Activated CD4-positive, alpha-beta T cell treated with anti-CD3 and anti-CD28 coated beads, Interleukin-2, amount 10 ng/mL, durations not matched to agents 24 days and 14 days (primary cell): Measurements from ENCODE around the gene HDAC2. TPM values are rescaled to one million over a fixed set of nuclear protein-coding genes. Genes with fewer than 3 reads are reported as not detected.
"Not testable (repeated sequence)": the region's sequence is repeated elsewhere in the genome, so short reads cannot be mapped to it uniquely, and the experiment has no call there.

Experiments used
- DNase-seq: peaks from one replicate; pipeline ENCODE4 v3.0.0; 2022
- H3K27ac Mint-ChIP-seq: one replicate; pipeline ENCODE4 v1.8.0; 2022; ENCODE audit warnings: mild to moderate bottlenecking, mixed read lengths
- H3K27me3 Mint-ChIP-seq: one replicate; pipeline ENCODE4 v1.8.0; 2022; ENCODE audit warnings: mixed read lengths
- H3K36me3 Mint-ChIP-seq: one replicate; pipeline ENCODE4 v1.8.0; 2022; ENCODE audit warnings: low read depth, mild to moderate bottlenecking, mixed read lengths
- H3K4me1 Mint-ChIP-seq: one replicate; pipeline ENCODE4 v1.8.0; 2021; ENCODE audit warnings: mixed read lengths
- H3K4me3 Mint-ChIP-seq: one replicate; pipeline ENCODE4 v1.8.0; 2022; ENCODE audit warnings: mild to moderate bottlenecking, moderate library complexity, mixed read lengths
- H3K9me3 Mint-ChIP-seq: one replicate; pipeline ENCODE4 v1.8.0; 2021; ENCODE audit warnings: mixed read lengths
- intact Hi-C: fragments of 100-400 bp; cut with micrococcal nuclease; formaldehyde crosslinking; loops from one replicate; pipeline ENCODE4 v1.15.1; 2023
- total RNA-seq: library from RNA; stranded (reverse); gene quantifications from 2 replicates; pipeline ENCODE4 v1.2.3, GENCODE V29; 2022

HDAC2 gene
- total RNA-seq, 1 donor from 2014 or later: 139 TPM

GRCh38 chr6:113921299-113921904, 49.5 kb downstream of the HDAC2 start:
- Mint-ChIP-seq H3K27ac (no peak overlapping the region), H3K4me1 (peaks cover 5% of the 10 kb centered on the region), H3K9me3 (no peaks in the 10 kb centered on the region), H3K36me3 (no peaks in the 10 kb centered on the region), H3K27me3 (peaks cover 3% of the 10 kb centered on the region), H3K4me3 (no peak overlapping the region)
- intact Hi-C loops: no loop called here
- no peak for DNase-seq

GRCh38 chr6:113920663-113921267, 50.2 kb downstream of the HDAC2 start:
- H3K4me3 Mint-ChIP-seq: no peak overlapping the region
- no peaks in the 10 kb centered on the region for H3K36me3 Mint-ChIP-seq
- H3K27me3 Mint-ChIP-seq: peaks cover 5% of the 10 kb centered on the region
- no peaks in the 10 kb centered on the region for H3K9me3 Mint-ChIP-seq
- intact Hi-C loops: no loop called here
- no peak overlapping the region for H3K27ac Mint-ChIP-seq
- H3K4me1 Mint-ChIP-seq: peaks cover 5% of the 10 kb centered on the region
- DNase-seq: no peak

GRCh38 chr6:113910285-113910684, 60.7 kb downstream of the HDAC2 start:
- H3K27ac Mint-ChIP-seq, H3K36me3 Mint-ChIP-seq, H3K9me3 Mint-ChIP-seq, intact Hi-C loops, H3K4me1 Mint-ChIP-seq, DNase-seq, H3K4me3 Mint-ChIP-seq: not testable (repeated sequence)
- peaks cover 23% of the 10 kb centered on the region for H3K27me3 Mint-ChIP-seq

- H3K27ac Mint-ChIP-seq: no peak overlapping the region
- H3K27me3 Mint-ChIP-seq: peaks cover 18% of the 10 kb centered on the region
These were observed 61.6 kb downstream of the HDAC2 start for GRCh38 chr6:113909224-113909856.

GRCh38 chr6:113908801-113909200, 62.1 kb downstream of the HDAC2 start:
- no peaks in the 10 kb centered on the region for H3K9me3 Mint-ChIP-seq
- peaks cover 16% of the 10 kb centered on the region for H3K27me3 Mint-ChIP-seq
- peaks cover 2% of the 10 kb centered on the region for H3K4me1 Mint-ChIP-seq
- DNase-seq: peak; percentile 35
- no peak overlapping the region for H3K27ac Mint-ChIP-seq
- intact Hi-C loops: loop anchor here (1.0 kb wide), 2 partner anchors 602 to 1128 kb away; no protein-coding TSS in a partner anchor
- H3K4me3 Mint-ChIP-seq: no peak overlapping the region
- no peaks in the 10 kb centered on the region for H3K36me3 Mint-ChIP-seq

More at GRCh38 chr6:113909224-113909856, 61.6 kb downstream of the HDAC2 start:
- H3K4me3 Mint-ChIP-seq: no peak overlapping the region
- H3K9me3 Mint-ChIP-seq: no peaks in the 10 kb centered on the region
- H3K36me3 Mint-ChIP-seq: no peaks in the 10 kb centered on the region
- peaks cover 2% of the 10 kb centered on the region for H3K4me1 Mint-ChIP-seq
- DNase-seq: peak; percentile 67
- intact Hi-C loops: loop anchor here (1.0 kb wide), 2 partner anchors 603 to 1129 kb away; no protein-coding TSS in a partner anchor

- Mint-ChIP-seq H3K27me3 (peaks cover 12% of the 10 kb centered on the region), H3K4me1 (peaks cover 2% of the 10 kb centered on the region), H3K9me3 (no peaks in the 10 kb centered on the region), H3K4me3 (no peak overlapping the region), H3K27ac (no peak overlapping the region), H3K36me3 (no peaks in the 10 kb centered on the region)
- intact Hi-C loops: no loop called here
- no peak for DNase-seq
These were observed 63.7 kb downstream of the HDAC2 start for GRCh38 chr6:113907102-113907815.

- Mint-ChIP-seq H3K36me3 (no peaks in the 10 kb centered on the region), H3K27ac (no peak overlapping the region), H3K4me1 (peaks cover 2% of the 10 kb centered on the region), H3K9me3 (no peaks in the 10 kb centered on the region), H3K27me3 (peaks cover 4% of the 10 kb centered on the region), H3K4me3 (no peak overlapping the region)
- intact Hi-C loops: no loop called here
- peak; percentile 17 for DNase-seq
These were observed 67.2 kb downstream of the HDAC2 start for GRCh38 chr6:113903666-113904330.

- Mint-ChIP-seq H3K4me3 (no peak overlapping the region), H3K27me3 (peaks cover 5% of the 10 kb centered on the region)
- intact Hi-C loops: no loop called here
These were observed 69.5 kb downstream of the HDAC2 start for GRCh38 chr6:113901482-113901881.

GRCh38 chr6:113894712-113895674, 76.0 kb downstream of the HDAC2 start:
- no peaks in the 10 kb centered on the region for H3K4me1 Mint-ChIP-seq
- H3K4me3 Mint-ChIP-seq: no peak overlapping the region
- DNase-seq: no peak
- H3K36me3 Mint-ChIP-seq: no peaks in the 10 kb centered on the region
- intact Hi-C loops: no loop called here
- H3K27me3 Mint-ChIP-seq: peaks cover 8% of the 10 kb centered on the region
- no peak overlapping the region for H3K27ac Mint-ChIP-seq
- no peaks in the 10 kb centered on the region for H3K9me3 Mint-ChIP-seq

More at GRCh38 chr6:113901482-113901881, 69.5 kb downstream of the HDAC2 start:
- DNase-seq: no peak
- Mint-ChIP-seq H3K9me3 (no peaks in the 10 kb centered on the region), H3K4me1 (no peaks in the 10 kb centered on the region), H3K27ac (no peak overlapping the region), H3K36me3 (no peaks in the 10 kb centered on the region)

GRCh38 chr6:113893866-113894265, 77.1 kb downstream of the HDAC2 start:
- Mint-ChIP-seq H3K36me3 (no peaks in the 10 kb centered on the region), H3K4me1 (no peaks in the 10 kb centered on the region), H3K4me3 (no peak overlapping the region), H3K9me3 (no peaks in the 10 kb centered on the region), H3K27ac (no peak overlapping the region), H3K27me3 (peaks cover 5% of the 10 kb centered on the region)
- no peak for DNase-seq
- intact Hi-C loops: no loop called here

GRCh38 chr6:113893451-113893850, 77.5 kb downstream of the HDAC2 start:
- intact Hi-C loops: no loop called here
- DNase-seq: no peak
- no peaks in the 10 kb centered on the region for H3K9me3 Mint-ChIP-seq

GRCh38 chr6:113888956-113889630, 81.9 kb downstream of the HDAC2 start:
- Mint-ChIP-seq H3K4me3 (no peak overlapping the region), H3K4me1 (no peaks in the 10 kb centered on the region), H3K36me3 (no peaks in the 10 kb centered on the region), H3K27ac (no peak overlapping the region), H3K9me3 (no peaks in the 10 kb centered on the region), H3K27me3 (peaks cover 3% of the 10 kb centered on the region)
- no peak for DNase-seq
- intact Hi-C loops: no loop called here

More at GRCh38 chr6:113893451-113893850, 77.5 kb downstream of the HDAC2 start:
- no peaks in the 10 kb centered on the region for H3K4me1 Mint-ChIP-seq
- peaks cover 4% of the 10 kb centered on the region for H3K27me3 Mint-ChIP-seq
- H3K4me3 Mint-ChIP-seq: no peak overlapping the region
- no peak overlapping the region for H3K27ac Mint-ChIP-seq
- no peaks in the 10 kb centered on the region for H3K36me3 Mint-ChIP-seq
